B cell (primary cell): Measurements from ENCODE around the gene MEGF11. TPM values are rescaled to one million over a fixed set of nuclear protein-coding genes. Genes with fewer than 3 reads are reported as not detected.
"Not testable (repeated sequence)": the region's sequence is repeated elsewhere in the genome, so short reads cannot be mapped to it uniquely, and the experiment has no call there.

Source experiments
- ATAC-seq: fragments of 200-7000 bp; cut with Tn5 transposase; one replicate; pipeline ENCODE4 v1.10.0; 2021; ENCODE audit warnings: low read depth, mild to moderate bottlenecking, moderate number of reproducible peaks, moderate library complexity
- CTCF ChIA-PET: fragments of 350-600 bp; sonication (Branson Sonifier 250); formaldehyde crosslinking; loops from one replicate; lab custom pipeline; 2021; ENCODE audit warnings: antibody characterized with exemption, inconsistent platforms; lab: Charles Lee
- POLR2A ChIA-PET: fragments of 350-600 bp; sonication (Branson Sonifier 250); formaldehyde crosslinking; loops from one replicate; lab custom pipeline; 2021; ENCODE audit warnings: antibody characterized with exemption; lab: Charles Lee
- DNase-seq: peaks from one replicate; pipeline ENCODE4 v3.0.0; 2013
- H2AFZ ChIP-seq: 2 replicates; pipeline ENCODE4 v1.6.1; 2012; ENCODE audit warnings: mild to moderate bottlenecking, low read depth, low read length; ENCODE audit not compliant: insufficient read depth, poor library complexity, severe bottlenecking
- H3K27ac ChIP-seq, 2 donors: 1 replicate in 1 of 2; 2 replicates in 1 of 2; pipeline ENCODE4 v1.5.1; 2012 to 2013; ENCODE audit warnings: low read length in 2 of 2, mild to moderate bottlenecking in 2 of 2, moderate library complexity in 1 of 2
- H3K27me3 ChIP-seq, 4 experiments: fragments of 200-600 bp in 1 of 4; sonication (generic) in 1 of 4; replicated peaks in 1 of 4; 1 replicate in 2 of 4; 2 replicates in 2 of 4; pipeline versions ENCODE4 v1.6.1 to v1.7.0; 2013 to 2016; ENCODE audit warnings: low read length in 3 of 4, mild to moderate bottlenecking in 2 of 4, mixed read lengths in 1 of 4, moderate library complexity in 1 of 4; ENCODE audit not compliant: insufficient read depth in 4 of 4, control insufficient read depth in 3 of 4; ENCODE audit errors: control extremely low read depth in 1 of 4
- H3K36me3 ChIP-seq, 2 experiments: replicated peaks in 1 of 2; 1 replicate in 1 of 2; 2 replicates in 1 of 2; pipeline versions ENCODE4 v1.6.1 to v1.7.1; 2013; ENCODE audit warnings: low read length in 1 of 2; ENCODE audit not compliant: insufficient read depth in 2 of 2, control insufficient read depth in 1 of 2; ENCODE audit errors: control extremely low read depth in 1 of 2, extremely low read depth in 1 of 2
- H3K4me1 ChIP-seq, 2 donors: fragments of 200-600 bp in 1 of 2; sonication (generic) in 1 of 2; 1 replicate in 1 of 2; 2 replicates in 1 of 2; pipeline versions ENCODE4 v1.5.1 to v1.6.1; 2013 to 2017; ENCODE audit warnings: low read length in 2 of 2; ENCODE audit not compliant: control insufficient read depth in 2 of 2, insufficient read depth in 2 of 2
- H3K4me2 ChIP-seq: replicated peaks from 2 replicates; pipeline ENCODE3; 2012; ENCODE audit warnings: mild to moderate bottlenecking, low read depth, low read length; ENCODE audit not compliant: poor library complexity, severe bottlenecking
- H3K4me3 ChIP-seq, 5 experiments: fragments of 200-600 bp in 1 of 5; sonication (generic) in 1 of 5; 1 replicate in 3 of 5; 2 replicates in 2 of 5; pipeline versions ENCODE4 v1.5.1 to v1.7.0; 2011 to 2016; ENCODE audit warnings: low read length in 4 of 5, mild to moderate bottlenecking in 4 of 5, low read depth in 2 of 5, control low read depth in 1 of 5, moderate library complexity in 1 of 5; ENCODE audit not compliant: insufficient read depth in 1 of 5; ENCODE audit errors: control extremely low read depth in 1 of 5, extremely low read depth in 1 of 5
- H3K79me2 ChIP-seq: fragments of 200-600 bp; sonication (generic); one replicate; pipeline ENCODE4 v1.6.0; 2016; ENCODE audit warnings: low read length; ENCODE audit not compliant: control insufficient read depth, insufficient read depth
- H3K9ac ChIP-seq: fragments of 200-600 bp; sonication (generic); 2 replicates; pipeline ENCODE4 v1.6.1; 2017; ENCODE audit warnings: mild to moderate bottlenecking, low read length, moderate library complexity
- H3K9me3 ChIP-seq, 3 donors: one replicate each; pipeline versions ENCODE4 v1.6.1 to v1.7.1; 2013; ENCODE audit warnings: low read length in 2 of 3; ENCODE audit not compliant: control insufficient read depth in 2 of 3, insufficient read depth in 1 of 3; ENCODE audit errors: control extremely low read depth in 1 of 3
- H4K20me1 ChIP-seq: 2 replicates; pipeline ENCODE4 v1.6.0; 2012; ENCODE audit warnings: mild to moderate bottlenecking, low read length; ENCODE audit not compliant: insufficient read depth, control insufficient read depth, poor library complexity, severe bottlenecking
- H3K27ac Mint-ChIP-seq: one replicate; pipeline ENCODE4 v1.8.0; 2021; ENCODE audit warnings: mixed read lengths
- H3K27me3 Mint-ChIP-seq: one replicate; pipeline ENCODE4 v1.8.0; 2021; ENCODE audit warnings: mixed read lengths
- H3K4me1 Mint-ChIP-seq: one replicate; pipeline ENCODE4 v1.8.0; 2021; ENCODE audit warnings: mixed read lengths
- H3K4me3 Mint-ChIP-seq: one replicate; pipeline ENCODE4 v1.8.0; 2021; ENCODE audit warnings: mixed read lengths
- H3K9me3 Mint-ChIP-seq: one replicate; pipeline ENCODE4 v1.8.0; 2022; ENCODE audit warnings: mixed read lengths; ENCODE audit not compliant: insufficient read depth
- CTCF ChIP-seq: fragments of 200-600 bp; IDR thresholded peaks from one replicate; pipeline ENCODE4 v1.8.0; 2022; ENCODE audit warnings: antibody characterized with exemption, mild to moderate bottlenecking
- EZH2 ChIP-seq: IDR thresholded peaks from 2 replicates; pipeline ENCODE4 v1.6.1; 2012; ENCODE audit warnings: borderline replicate concordance, low read depth, mild to moderate bottlenecking, moderate library complexity, low read length; ENCODE audit not compliant: insufficient read depth, poor library complexity, severe bottlenecking
- WGBS: methylation state at CpG from one replicate; pipeline ENCODE4 v1.1.5; 2013; ENCODE audit warnings: missing lambda C conversion rate; ENCODE audit not compliant: insufficient coverage; 5-methylcytosine and 5-hydroxymethylcytosine counted together
- intact Hi-C: fragments of 100-400 bp; cut with micrococcal nuclease; formaldehyde crosslinking; loops from one replicate; pipeline ENCODE4 v1.10.0; 2022
- polyA plus RNA-seq: library from polyadenylated mRNA; depleted of rRNA; stranded (reverse); fragments of >200 nt; gene quantifications from 2 replicates; pipeline ENCODE4 v1.2.3, GENCODE V29; 2012
- total RNA-seq, 2 donors: library from RNA; stranded (reverse); fragments of 120-200 nt in 1 of 2; gene quantifications; 1 replicate in 1 of 2; 2 replicates in 1 of 2; pipeline versions ENCODE4 v1.2.3 to v1.2.4, GENCODE V29; 2013 to 2022

The MEGF11 gene
- total and polyA plus RNA-seq, 2 donors (not counting 1 experiment from before 2014, with no cell fraction given), result 0.04 to 0.34 TPM

GRCh38 chr15:65979316-65979715 lies 274.2 kb downstream of the MEGF11 start:
- no peak for TF ChIP-seq EZH2
- TF ChIP-seq CTCF, result no peak
- Histone ChIP-seq H3K9ac (no peak overlapping the region), H3K4me2 (no peak overlapping the region), H3K79me2 (no peaks in the 10 kb centered on the region), H3K9me3 (no peaks in the 10 kb centered on the region), H3K4me3 (no peak overlapping the region), H4K20me1 (no peaks in the 10 kb centered on the region), H2AFZ (peak overlapping the region; percentile 8), H3K27ac (no peak overlapping the region), H3K4me1 (peaks cover 6 to 15% of the 10 kb centered on the region in 2 donors), H3K36me3 (no peaks in the 10 kb centered on the region), H3K27me3 (peaks cover 0 to 24% (median 10%) of the 10 kb centered on the region in 4 experiments)
- no peak overlapping the region for H3K4me3 Mint-ChIP-seq
- CTCF ChIA-PET, result interaction anchor here (0.8 kb wide), 1 partner anchor 390 kb away, joined by 3 read pairs; no protein-coding TSS in a partner anchor
- DNase-seq, result no peak
- no peak for ATAC-seq
- WGBS, result 26% methylated on average over 6 of the region's 7 CpGs
- peaks cover 26% of the 10 kb centered on the region for H3K27me3 Mint-ChIP-seq
- H3K9me3 Mint-ChIP-seq, result no peaks in the 10 kb centered on the region
- no peak overlapping the region for H3K27ac Mint-ChIP-seq
- intact Hi-C loops, result no loop called here
- peaks cover 13% of the 10 kb centered on the region for H3K4me1 Mint-ChIP-seq
- POLR2A ChIA-PET, result no interaction called here

GRCh38 chr15:65978110-65978509 lies 275.4 kb downstream of the MEGF11 start:
- DNase-seq (no peak), ATAC-seq (no peak)
- peaks cover 6 to 15% of the 10 kb centered on the region in 2 donors for H3K4me1 ChIP-seq
- H3K4me3 ChIP-seq, result no peak overlapping the region
- Mint-ChIP-seq H3K9me3 (no peaks in the 10 kb centered on the region), H3K4me1 (peaks cover 13% of the 10 kb centered on the region), H3K27me3 (peaks cover 16% of the 10 kb centered on the region), H3K27ac (no peak overlapping the region), H3K4me3 (no peak overlapping the region)
- no CpG with 5 or more reads among the region's 1 CpG for WGBS
- no peaks in the 10 kb centered on the region for H3K79me2 ChIP-seq
- H3K9ac ChIP-seq, result no peak overlapping the region
- no peaks in the 10 kb centered on the region for H3K36me3 ChIP-seq
- no peak overlapping the region for H3K27ac ChIP-seq
- no peak overlapping the region for H3K4me2 ChIP-seq
- no peaks in the 10 kb centered on the region for H3K9me3 ChIP-seq
- ChIA-PET CTCF (interaction anchor here (0.5 to 0.7 kb wide), 2 partner anchors 345 to 659 kb away, joined by 3 to 4 read pairs; no protein-coding TSS in a partner anchor), POLR2A (no interaction called here)
- no peak overlapping the region for H2AFZ ChIP-seq
- no peaks in the 10 kb centered on the region for H4K20me1 ChIP-seq
- H3K27me3 ChIP-seq, result peaks cover 0 to 15% (median 6%) of the 10 kb centered on the region in 4 experiments
- intact Hi-C loops, result no loop called here
- TF ChIP-seq CTCF (no peak), EZH2 (no peak)

GRCh38 chr15:65976196-65976595 lies 277.4 kb downstream of the MEGF11 start:
- H3K9me3 ChIP-seq, H3K36me3 ChIP-seq, H3K9me3 Mint-ChIP-seq: not testable (repeated sequence)

More at GRCh38 chr15:65976196-65976595, 277.4 kb downstream of the MEGF11 start:
- ATAC-seq, H3K4me1 ChIP-seq, H3K4me2 ChIP-seq, intact Hi-C loops, H3K27ac Mint-ChIP-seq, H3K27ac ChIP-seq, H2AFZ ChIP-seq, H3K27me3 ChIP-seq, H3K79me2 ChIP-seq, DNase-seq, H3K9ac ChIP-seq, H3K4me1 Mint-ChIP-seq, POLR2A ChIA-PET, H4K20me1 ChIP-seq, H3K4me3 Mint-ChIP-seq, H3K4me3 ChIP-seq: not testable (repeated sequence)
- CTCF ChIA-PET, result interaction anchor here (0.6 to 0.7 kb wide), 2 partner anchors 15 to 18 kb away, joined by 3 read pairs; no protein-coding TSS in a partner anchor
- WGBS, result 93% methylated on average over 3 of the region's 7 CpGs
- H3K27me3 Mint-ChIP-seq, result peaks cover 20% of the 10 kb centered on the region
